Posterior cingulate gyrus (tissue), 11 donors: ENCODE data around the gene JMJD4.
"Not testable (repeated sequence)": the region's sequence is repeated elsewhere in the genome, so short reads cannot be mapped to it uniquely, and the experiment has no call there.

ENCODE experiments used
- DNase-seq, 10 donors: peaks; one replicate each; pipeline versions ENCODE4 v3.0.0 to v3.0.0-alpha.2; 2020 to 2021; ENCODE audit warnings: mixed read lengths in 3 of 10
- intact Hi-C: fragments of 100-400 bp; cut with DNase I; formaldehyde crosslinking; loops from one replicate; pipeline ENCODE4 v1.15.1; 2023

JMJD4 gene

DNA sequence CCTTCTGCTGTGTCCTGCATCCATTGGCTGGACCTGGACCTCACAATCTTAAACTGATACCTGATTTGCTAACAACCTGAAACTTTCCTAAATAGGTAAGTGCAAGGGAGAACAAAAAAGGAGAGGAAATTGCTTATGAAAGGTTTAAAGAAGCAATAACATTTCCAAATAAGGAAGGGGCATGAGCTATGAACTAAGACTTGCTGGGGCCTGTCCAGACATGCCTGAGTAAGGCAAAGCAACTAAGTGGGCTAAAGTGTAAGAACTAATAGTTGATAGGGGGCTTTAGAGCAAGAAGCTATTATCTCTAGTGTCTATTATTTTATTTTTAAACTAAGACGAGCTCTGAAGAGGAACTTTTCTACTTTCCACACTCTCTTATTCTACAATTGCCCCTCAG, 11.6 kb downstream of the JMJD4 start:
- no peak for DNase-seq
- intact Hi-C loops = no loop called here

DNA sequence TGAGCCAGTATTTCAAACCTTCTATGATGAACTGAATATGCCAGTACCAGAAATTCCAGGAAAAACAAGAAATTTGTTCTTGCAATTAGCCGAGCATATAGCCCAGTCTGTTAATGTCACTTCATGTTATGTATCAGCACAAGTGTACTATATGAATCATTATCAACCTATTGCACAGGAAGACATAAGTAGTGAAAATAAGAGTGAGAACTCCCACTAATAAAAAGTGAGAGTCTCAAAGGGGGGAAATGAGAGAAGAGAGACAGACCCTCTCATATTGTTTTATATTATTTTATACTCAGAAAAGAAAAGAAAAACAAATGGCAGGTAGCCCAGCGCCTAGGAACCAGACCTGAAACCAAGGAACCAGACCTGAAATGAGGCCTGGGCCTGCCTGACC, 16.2 kb downstream of the JMJD4 start:
- intact Hi-C loops = no loop called here
- DNase-seq = no peak

DNA sequence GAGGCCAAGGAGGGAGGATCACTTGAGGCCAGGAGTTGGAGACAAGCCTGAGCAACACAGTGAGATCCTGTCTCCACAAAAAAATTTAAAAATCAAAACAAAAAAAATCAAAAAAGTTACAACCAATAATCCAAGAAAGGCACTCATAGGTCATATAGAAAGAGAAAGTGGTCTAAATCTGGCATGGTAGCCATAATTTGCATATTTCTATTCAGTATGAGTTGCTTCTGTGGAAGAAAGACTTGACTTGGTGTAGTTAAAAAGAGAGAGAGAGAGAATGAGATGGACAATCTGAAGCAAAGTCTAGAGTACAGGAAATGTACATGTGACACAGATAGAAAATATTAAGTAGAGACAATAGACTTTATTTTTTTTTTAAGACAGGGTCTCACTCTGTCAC, 22.5 kb downstream of the JMJD4 start:
- intact Hi-C loops = no loop called here
- DNase-seq = no peak

DNA sequence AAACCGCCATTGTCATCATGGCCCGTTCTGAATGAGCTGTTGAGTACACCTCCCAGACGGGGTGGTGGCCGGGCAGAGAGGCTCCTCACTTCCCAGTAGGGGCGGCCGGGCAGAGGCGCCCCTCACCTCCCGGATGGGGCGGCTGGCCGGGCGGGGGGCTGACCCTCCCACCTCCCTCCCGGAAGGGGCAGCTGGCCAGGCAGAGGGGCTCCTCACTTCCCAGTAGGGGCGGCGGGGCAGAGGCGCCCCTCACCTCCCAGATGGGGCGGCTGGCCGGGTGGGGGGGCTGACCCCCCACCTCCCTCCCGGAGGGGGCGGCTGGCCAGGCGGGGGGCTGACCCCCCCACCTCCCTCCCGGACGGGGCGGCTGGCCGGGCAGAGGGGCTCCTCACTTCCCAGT, 24.6 kb downstream of the JMJD4 start:
- intact Hi-C loops, DNase-seq: not testable (repeated sequence)

DNA sequence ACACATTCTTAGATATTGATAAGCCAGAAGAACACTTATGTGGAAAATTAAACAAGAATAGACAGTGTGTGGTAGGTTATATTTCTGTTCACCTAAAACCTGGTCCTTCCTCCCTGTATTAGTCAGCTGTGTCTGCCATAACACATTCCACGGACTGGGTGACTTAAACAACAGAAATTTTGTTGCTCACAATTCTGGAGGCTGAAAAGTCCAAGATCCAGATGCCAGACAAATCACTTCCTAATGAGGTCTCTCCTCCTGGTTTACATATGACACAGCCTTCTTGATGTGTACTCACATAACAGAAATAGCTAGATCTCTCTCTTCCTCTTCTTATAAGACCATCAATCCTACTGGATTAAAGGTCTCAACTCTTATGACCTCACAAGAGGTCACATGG, 25.7 kb downstream of the JMJD4 start:
- intact Hi-C loops = no loop called here
- no peak for DNase-seq

DNA sequence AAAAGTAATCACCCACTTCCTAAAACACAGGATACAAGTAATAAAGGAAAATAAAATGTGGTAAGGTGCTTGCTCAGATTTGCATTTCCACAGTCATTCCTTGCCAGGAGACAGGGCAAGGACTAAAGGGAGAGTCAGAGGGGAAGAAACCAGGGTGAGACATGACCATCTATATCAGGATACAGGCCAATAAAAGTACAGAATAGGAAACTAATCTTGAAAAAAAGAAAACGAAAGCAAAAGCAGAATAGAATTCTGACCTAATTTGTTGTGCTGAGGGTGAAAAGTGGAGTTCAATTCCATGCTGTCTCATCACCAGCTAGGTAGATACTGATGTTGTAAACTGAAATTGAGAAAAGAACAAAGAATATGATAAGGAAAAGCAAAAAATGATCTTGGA, 27.3 kb downstream of the JMJD4 start:
- intact Hi-C loops = no loop called here

DNA sequence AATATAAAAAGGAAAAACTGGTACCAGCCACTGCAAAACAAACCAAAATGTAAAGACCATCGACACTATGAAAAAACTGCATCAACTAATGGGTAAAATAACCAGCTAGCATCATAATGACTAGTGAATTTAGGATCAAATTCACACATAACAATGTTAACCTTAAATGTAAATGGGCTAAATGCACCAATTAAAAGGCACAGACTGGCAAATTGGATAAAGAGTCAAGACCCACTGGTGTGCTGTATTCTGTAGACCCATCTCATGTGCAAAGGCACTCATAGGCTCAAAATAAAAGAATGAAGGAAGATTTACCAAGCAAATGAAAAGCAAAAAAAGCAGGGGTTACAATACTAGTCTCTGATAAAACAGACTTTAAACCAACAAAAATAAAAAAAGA, 33.5 kb downstream of the JMJD4 start:
- intact Hi-C loops, DNase-seq: not testable (repeated sequence)

More for the DNA sequence above, 27.3 kb downstream of the JMJD4 start:
- no peak for DNase-seq

DNA sequence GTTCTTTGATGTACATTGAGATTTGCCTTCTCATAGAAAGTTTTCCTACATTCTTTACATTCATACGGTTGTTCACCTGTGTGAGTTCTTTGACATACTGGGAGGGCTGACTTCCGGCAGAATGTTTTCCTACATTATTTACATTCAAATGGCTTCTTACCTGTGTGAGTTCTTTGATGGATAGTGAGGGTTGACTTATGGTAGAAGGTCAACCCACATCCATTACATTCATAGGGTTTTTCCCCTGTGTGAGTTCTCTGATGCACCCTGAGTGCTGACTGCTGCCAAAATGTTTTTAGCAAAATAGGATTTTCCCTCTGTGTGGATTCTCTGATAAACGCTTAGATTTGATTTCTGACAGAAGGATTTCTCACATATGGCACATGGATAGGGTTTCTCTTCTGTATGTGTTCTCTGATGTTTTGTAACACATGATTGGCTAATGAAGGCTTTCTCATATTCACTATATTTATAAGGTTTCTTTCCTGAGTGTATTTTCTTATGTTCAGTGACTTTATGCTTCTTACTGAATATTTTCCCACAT, 37.7 kb downstream of the JMJD4 start:
- intact Hi-C loops = no loop called here
- DNase-seq = no peak

DNA sequence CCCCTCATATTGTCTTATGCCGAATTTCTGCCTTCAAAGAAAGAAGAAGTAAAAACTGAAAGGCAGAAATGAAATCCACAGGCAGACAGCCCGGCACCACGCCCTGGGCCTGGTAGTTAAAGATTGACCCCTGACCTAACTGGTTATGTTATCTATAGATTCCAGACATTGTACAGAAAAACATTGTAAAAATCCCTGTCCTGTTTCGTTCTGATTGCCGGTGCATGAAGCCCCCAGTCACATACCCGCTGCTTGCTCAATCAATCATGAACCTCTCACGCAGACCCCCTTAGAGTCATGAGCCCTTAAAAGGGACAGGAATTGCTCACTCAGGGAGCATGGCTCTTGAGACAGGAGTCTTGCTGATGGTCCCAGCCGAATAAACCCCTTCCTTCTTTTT, 49.3 kb downstream of the JMJD4 start:
- DNase-seq = no peak
- intact Hi-C loops = no loop called here
